ENCODE data around the gene SMIM5. TPM values are rescaled to one million over a fixed set of nuclear protein-coding genes. Genes with fewer than 3 reads are reported as not detected.

Gene SMIM5
- total and polyA plus RNA-seq, 7 donors, result 0.82 to 29.6 (median 5.5) TPM

- Histone ChIP-seq H3K27ac (no peak overlapping the region), H3K4me1 (peaks cover 0 to 12% (median 9%) of the 10 kb centered on the region in 4 donors), H3K36me3 (peaks cover 8 to 61% (median 16%) of the 10 kb centered on the region in 4 donors), H3K9me3 (no peaks in the 10 kb centered on the region), H3K4me3 (no peak overlapping the region), H3K27me3 (no peaks in the 10 kb centered on the region)
- WGBS, 2 donors, result 95 to 96% methylated on average over 4 of the region's 4 CpGs
- intact Hi-C loops (cut with DNase I), result no loop called here
- DNase-seq, result no peak
- no peak for TF ChIP-seq POLR2AphosphoS5 (IDR thresholded peaks at IDR 0.05)
- TF ChIP-seq POLR2A (IDR thresholded peaks at IDR 0.05), result no peak
- TF ChIP-seq EP300 (IDR thresholded peaks at IDR 0.05), result no peak
- no peak for TF ChIP-seq CTCF (IDR thresholded peaks at IDR 0.05)
These were observed 28.3 kb downstream of the SMIM5 start for GRCh38 chr17:75661531-75661930.

- no peak for DNase-seq
- Histone ChIP-seq H3K4me1 (peaks cover 0 to 13% (median 12%) of the 10 kb centered on the region in 4 donors), H3K27ac (no peak overlapping the region), H3K36me3 (peaks cover under 1 to 53% (median 16%) of the 10 kb centered on the region in 4 donors), H3K9me3 (no peaks in the 10 kb centered on the region), H3K4me3 (no peak overlapping the region), H3K27me3 (no peaks in the 10 kb centered on the region)
- intact Hi-C loops (cut with DNase I), result no loop called here
- WGBS, 2 donors, result 96 to 97% methylated on average over 9 of the region's 9 CpGs
- TF ChIP-seq POLR2A (IDR thresholded peaks at IDR 0.05) (no peak), POLR2AphosphoS5 (IDR thresholded peaks at IDR 0.05) (no peak), CTCF (IDR thresholded peaks at IDR 0.05) (no peak), EP300 (IDR thresholded peaks at IDR 0.05) (no peak)
These were observed 29.3 kb downstream of the SMIM5 start for GRCh38 chr17:75662511-75662910.

DNA sequence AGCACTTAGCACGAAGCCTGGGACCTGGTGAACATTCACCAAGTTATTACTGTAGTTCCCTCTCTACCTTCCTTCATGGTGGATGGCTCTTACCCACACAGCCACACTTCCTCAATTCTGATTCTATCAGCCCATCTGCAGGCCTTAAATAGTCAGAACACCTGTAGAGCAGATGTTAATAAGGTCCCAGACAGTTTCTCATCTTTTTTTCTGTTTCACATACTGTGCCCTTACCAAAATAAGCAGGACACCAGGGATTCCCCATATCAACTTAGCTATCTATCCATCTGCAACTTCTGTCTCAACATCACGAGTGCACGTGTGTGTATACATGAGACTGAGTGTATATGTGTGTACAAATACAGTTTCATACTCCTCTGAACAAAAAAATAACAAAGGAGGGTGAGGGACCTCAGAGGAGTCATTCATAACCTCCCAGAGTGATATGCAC, 30.9 kb downstream of the SMIM5 start:
- Histone ChIP-seq H3K27ac (no peak overlapping the region), H3K36me3 (peaks cover 0 to 52% (median 18%) of the 10 kb centered on the region in 4 donors), H3K9me3 (no peaks in the 10 kb centered on the region), H3K27me3 (no peaks in the 10 kb centered on the region), H3K4me1 (peaks cover 0 to 25% (median 23%) of the 10 kb centered on the region in 4 donors), H3K4me3 (no peak overlapping the region)
- no peak for DNase-seq
- intact Hi-C loops (cut with DNase I), result no loop called here
- 59 to 91% methylated on average over 3 of the region's 3 CpGs for WGBS, 2 donors
- no peak for TF ChIP-seq POLR2A (IDR thresholded peaks at IDR 0.05)
- no peak for TF ChIP-seq POLR2AphosphoS5 (IDR thresholded peaks at IDR 0.05)
- no peak for TF ChIP-seq CTCF (IDR thresholded peaks at IDR 0.05)
- no peak for TF ChIP-seq EP300 (IDR thresholded peaks at IDR 0.05)

DNA sequence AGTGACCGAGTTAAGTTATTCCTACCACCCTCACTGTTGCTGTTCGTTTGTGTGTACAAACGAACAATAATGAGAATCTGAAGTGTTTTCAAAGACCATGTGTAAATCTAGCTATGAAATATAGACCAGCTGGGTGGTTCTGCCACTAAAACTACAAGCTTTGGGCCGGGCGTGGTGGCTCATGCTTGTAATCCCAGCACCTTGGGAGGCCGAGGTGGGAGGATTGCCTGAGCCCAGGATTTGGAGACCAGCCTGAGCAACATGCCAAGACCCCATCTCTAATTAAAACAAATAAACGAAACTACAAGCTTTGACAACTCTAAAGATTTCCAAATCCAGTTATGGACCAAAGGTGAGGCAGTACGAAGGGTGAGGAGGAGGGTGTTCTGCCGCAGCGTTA, 32.7 kb downstream of the SMIM5 start:
- Histone ChIP-seq H3K9me3 (no peaks in the 10 kb centered on the region), H3K27ac (peak overlapping the region in 1 of 4 donors; percentile 89), H3K4me3 (peak overlapping the region in 3 of 4 donors; percentile 73 to 86 (median 85)), H3K27me3 (no peaks in the 10 kb centered on the region), H3K36me3 (peaks cover 5 to 52% (median 20%) of the 10 kb centered on the region in 4 donors), H3K4me1 (peaks cover 0 to 35% (median 25%) of the 10 kb centered on the region in 4 donors)
- intact Hi-C loops (cut with DNase I), result loop anchor here (2.0 kb wide), 1 partner anchor 83 kb away; no protein-coding TSS in a partner anchor
- 83 to 87% methylated on average over 10 of the region's 10 CpGs for WGBS, 2 donors
- TF ChIP-seq POLR2A (IDR thresholded peaks at IDR 0.05), result no peak
- TF ChIP-seq CTCF (IDR thresholded peaks at IDR 0.05), result no peak
- TF ChIP-seq POLR2AphosphoS5 (IDR thresholded peaks at IDR 0.05), result no peak
- TF ChIP-seq EP300 (IDR thresholded peaks at IDR 0.05), result no peak
- DNase-seq, result peak; percentile 46
